ENCODE data around the gene PSORS1C2. TPM values are rescaled to one million over a fixed set of nuclear protein-coding genes. Genes with fewer than 3 reads are reported as not detected.

PSORS1C2 gene
- total RNA-seq, 1 donor from 2014 or later, result not detected

DNA sequence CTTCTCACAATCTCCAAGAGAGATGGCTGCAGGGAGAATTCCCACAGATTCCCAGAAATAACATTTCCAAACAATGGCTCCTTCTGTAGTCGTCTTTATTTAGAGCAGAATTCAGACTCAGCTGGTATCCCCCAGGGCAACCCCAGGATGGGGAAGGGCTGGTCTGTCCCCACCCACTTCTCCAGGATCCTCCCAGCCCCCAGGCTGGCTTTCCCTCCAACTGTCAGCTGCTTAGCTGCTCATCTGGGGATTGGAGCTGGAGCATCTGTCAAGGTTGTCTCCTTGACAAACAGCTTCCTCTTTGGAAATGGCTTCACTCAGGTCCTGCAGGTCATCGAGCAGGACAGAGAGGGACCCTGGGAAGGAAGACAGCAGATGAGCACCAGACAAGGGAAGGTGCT is 3.5 kb upstream of the PSORS1C2 start:
- intact Hi-C loops (cut with micrococcal nuclease), result no loop called here

- intact Hi-C loops (cut with micrococcal nuclease), result no loop called here
Measured at GRCh38 chr6:31140643-31141042, 1.8 kb upstream of the PSORS1C2 start.

DNA sequence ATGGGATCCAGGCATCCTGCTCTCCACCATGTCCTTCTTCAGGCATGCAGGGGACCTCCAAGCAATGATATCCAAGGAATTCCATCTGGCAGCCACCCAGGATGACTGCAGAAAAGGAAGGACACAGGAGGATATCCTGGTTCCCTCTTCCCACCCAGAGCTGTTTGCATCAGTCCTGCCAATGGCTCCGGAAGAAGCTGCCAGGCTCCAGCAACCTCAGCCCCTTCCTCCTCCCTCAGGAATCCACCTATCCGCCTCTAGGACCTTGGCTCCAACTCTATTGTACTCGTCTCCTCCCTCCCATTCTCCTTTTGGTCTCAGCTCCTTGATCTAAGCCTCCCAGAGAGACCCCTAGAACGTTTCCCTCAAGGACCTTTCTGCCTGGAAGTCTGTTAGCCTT is 733 bp upstream of the PSORS1C2 start:
- intact Hi-C loops (cut with micrococcal nuclease), result no loop called here

DNA sequence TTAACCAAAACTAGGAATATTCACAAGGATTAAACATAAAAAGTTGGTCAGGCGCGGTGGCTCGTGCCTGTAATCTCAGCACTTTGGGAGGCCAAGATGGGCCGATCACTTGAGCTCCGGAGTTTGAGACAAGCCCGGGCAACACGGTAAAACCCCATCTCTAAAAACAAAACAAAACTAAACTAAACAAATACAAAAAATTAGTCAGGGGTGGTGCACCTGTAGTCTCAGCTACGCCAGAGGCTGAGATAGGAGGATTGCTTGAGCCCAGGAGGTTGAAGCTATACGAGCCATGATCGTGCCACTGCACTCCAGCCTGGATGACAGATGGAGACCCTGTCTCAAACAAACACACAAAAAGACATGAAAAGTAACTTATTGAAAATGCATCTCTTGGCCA is 3.2 kb downstream of the PSORS1C2 start:
- intact Hi-C loops (cut with micrococcal nuclease), result no loop called here

DNA sequence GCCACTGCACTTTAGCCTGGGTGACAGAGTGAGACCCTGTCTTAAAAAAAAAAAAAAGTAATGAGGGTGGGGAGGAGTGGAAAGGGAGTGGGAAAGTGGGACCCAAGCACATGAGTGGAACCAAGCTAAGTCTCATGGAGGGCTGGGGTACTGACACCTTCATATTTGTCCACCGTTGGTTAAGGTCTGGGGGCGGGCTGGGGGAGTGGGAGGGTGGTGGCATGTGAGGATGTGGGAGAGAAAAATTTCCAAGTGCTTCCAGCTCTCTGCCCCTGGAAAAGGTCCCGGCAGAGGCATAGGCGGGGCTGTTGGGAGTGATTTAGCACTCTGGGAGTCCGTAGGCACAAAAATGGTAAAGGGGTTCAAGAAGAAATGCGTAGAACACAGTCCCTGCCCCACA is 6.1 kb downstream of the PSORS1C2 start:
- intact Hi-C loops (cut with micrococcal nuclease), result no loop called here

GRCh38 chr6:31131595-31131994 is 7.3 kb downstream of the PSORS1C2 start:
- intact Hi-C loops (cut with micrococcal nuclease), result no loop called here

DNA sequence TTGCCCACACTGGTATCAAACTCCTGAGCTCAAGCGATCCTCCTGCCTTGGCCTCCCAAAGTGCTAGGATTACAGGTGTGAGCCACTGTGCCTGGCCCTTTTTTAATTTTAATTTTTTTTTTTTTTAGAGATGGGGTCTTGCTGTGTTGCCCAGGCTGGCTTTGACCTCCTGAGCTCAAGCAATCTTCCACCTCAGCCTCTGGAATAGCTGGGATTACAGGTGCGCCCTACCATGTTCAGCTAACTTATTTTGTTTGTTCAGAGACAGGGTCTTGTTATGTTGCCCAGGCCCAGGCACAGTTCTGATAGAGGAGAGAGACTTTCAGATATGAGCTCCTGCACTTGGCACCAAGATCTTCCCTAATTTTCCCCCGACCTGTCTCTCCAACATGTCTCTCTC is 8.1 kb downstream of the PSORS1C2 start:
- intact Hi-C loops (cut with micrococcal nuclease), result no loop called here

GRCh38 chr6:31129130-31129529 is 9.7 kb downstream of the PSORS1C2 start:
- intact Hi-C loops (cut with micrococcal nuclease), result loop anchor here (2.0 kb wide), 1 partner anchor 64 kb away; no protein-coding TSS in a partner anchor

GRCh38 chr6:31128093-31128676 is 10.7 kb downstream of the PSORS1C2 start:
- intact Hi-C loops (cut with micrococcal nuclease), result loop anchor here (1.0 to 2.0 kb wide), 2 partner anchors 65 to 213 kb away; no protein-coding TSS in a partner anchor

DNA sequence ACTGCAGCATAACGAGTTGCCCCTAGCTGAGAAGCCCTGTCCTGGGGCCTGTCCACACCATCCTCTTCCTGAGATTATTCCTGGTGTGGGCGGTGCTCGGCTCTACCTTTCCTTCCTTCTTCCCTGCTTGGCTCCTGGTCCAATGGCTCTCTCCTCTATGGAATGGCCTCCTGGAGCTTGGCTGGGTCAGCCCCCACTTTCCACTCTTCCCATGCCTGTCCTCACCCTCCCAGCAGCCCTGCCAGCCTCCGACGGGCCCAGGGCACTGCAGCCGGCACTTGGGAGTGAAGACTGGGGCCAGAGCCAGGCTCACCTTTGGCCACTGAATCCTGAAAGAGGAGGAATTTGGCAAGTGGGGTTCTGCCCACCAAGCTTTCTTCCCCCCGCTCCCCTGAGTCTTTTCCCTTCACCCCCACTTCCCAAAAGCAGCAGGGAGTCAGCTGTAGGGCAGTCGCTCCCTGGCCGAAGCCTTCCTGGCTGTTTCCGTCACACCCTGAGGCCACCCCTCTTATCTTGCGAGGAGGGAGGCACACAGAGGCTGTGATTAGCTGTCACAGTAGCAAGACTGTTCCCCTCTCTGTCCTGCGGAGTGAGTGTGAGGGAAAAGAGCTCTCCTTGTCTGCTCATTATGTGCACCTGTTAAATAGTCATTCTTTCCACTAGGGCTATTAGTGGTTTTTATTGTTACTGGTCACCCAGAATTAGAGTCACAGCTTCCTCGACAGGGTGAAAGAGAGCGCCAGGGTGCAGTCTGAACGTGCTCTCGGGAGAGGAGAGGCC is 12.3 kb downstream of the PSORS1C2 start:
- intact Hi-C loops (cut with micrococcal nuclease), result no loop called here

DNA sequence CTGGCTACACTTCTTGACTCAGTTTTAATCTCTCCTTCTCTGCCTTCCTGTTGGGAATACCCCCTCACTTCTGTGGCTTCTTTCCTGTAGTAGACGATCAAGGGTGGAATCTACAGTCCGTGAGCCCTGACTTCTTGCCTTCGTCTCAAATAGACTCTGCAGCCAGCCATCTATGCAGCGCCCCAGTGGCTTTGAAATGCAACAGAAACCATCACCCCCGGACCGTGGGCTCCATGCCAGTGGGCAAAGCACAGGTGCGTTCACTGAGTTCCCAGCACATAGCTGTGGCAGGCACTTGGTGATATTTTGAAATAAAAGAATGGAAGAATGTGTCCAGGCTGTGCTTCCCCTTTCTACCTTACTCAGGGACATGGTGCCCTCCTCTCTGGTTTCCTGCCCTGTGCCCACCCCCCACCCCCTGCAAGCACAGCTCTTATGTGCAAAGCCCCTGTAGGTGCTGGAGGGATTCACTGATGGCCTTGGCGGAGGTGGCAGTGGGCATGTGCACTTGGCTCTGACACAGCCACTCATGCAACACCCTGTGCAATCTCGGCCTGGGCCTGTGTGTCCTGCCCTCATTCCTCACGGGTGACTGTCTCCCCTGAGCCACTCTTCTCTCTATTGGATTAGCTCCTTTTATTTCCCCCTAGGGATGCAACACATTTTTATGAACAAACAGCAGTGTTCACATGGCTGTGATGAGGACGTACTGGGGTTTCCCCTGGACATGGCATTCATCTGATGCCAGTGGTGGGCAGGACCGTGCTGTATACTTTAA is 13.1 kb downstream of the PSORS1C2 start:
- intact Hi-C loops (cut with micrococcal nuclease), result no loop called here

GRCh38 chr6:31125162-31125561 is 13.7 kb downstream of the PSORS1C2 start:
- intact Hi-C loops (cut with micrococcal nuclease), result no loop called here

GRCh38 chr6:31122791-31123706 is 15.8 kb downstream of the PSORS1C2 start:
- intact Hi-C loops (cut with micrococcal nuclease), result no loop called here

DNA sequence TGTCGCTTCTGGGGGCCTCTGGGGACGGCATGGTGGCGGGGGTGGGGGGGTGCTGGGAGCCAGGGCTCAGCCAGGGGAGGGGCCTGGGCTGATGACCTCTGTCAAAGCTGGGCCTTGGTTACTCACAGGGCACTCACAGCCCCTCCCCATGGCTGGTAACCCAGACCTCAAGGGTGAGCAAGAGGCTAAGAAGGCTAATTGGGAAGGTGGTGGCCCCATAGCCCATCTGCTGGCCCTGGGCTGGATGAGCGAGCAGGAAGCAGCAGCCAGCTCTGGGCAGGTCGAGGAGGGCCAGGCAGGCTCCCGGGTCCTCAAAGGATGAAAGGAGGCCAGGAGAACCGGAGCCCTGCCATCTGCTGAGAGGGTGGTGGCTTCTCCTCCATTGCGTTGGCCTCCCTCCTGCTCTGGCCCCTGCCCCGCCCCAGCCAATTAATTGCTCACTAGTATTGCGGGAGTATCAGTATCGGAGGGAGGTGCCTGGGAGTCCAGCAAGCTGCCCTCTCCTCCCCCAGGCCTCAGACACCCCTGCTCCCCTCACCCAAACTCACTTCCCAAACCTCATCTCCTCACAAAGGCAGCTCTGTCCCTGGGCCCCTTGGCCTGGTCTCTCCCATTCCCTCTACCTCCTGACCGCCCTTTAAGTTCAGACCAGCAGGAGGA is 17.6 kb downstream of the PSORS1C2 start:
- intact Hi-C loops (cut with micrococcal nuclease), result no loop called here

- intact Hi-C loops (cut with micrococcal nuclease), result no loop called here
Measured at GRCh38 chr6:31120151-31120915, 18.5 kb downstream of the PSORS1C2 start, which contains the start of gene CDSN. Gene CDSN (minus strand): TSS chr6:31120446. CDS start chr6:31120419, 27 bp downstream.

GRCh38 chr6:31118178-31118577 is 20.7 kb downstream of the PSORS1C2 start:
- intact Hi-C loops (cut with micrococcal nuclease), result no loop called here

DNA sequence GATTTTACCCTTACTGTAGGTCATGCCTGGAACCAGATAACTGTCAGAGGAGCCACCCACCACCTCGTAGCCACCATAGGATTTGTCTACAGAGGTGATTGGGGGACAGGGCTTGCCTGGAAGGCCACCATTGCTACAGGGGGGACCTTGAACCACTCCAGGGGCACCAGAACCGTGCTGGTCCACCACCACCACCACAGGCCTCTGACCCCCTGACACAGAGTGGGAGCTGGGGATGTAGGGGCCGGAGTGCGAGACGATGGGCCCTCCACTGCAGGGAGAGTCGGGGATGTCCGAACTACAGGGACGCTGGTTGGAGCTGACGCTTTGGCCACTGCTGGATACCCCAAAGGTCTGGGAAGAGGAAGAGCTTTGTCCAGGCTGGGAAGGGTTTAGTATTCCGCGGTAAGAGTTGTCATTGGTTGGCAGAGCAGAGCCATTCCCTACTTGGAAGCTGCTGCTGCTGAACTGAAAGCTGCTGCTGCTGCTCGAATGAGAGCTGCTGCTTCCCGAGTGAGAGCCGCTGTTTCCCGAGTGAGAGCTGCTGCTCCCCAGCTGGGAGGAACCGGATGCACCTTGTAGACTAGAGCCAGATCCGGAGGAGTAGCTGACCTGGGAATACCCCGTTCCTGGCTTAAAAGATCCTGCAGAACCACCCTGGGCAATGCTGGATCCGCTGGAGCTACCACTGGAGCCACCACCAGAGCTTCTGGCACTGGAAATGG is 22.0 kb downstream of the PSORS1C2 start:
- intact Hi-C loops (cut with micrococcal nuclease), result no loop called here

DNA sequence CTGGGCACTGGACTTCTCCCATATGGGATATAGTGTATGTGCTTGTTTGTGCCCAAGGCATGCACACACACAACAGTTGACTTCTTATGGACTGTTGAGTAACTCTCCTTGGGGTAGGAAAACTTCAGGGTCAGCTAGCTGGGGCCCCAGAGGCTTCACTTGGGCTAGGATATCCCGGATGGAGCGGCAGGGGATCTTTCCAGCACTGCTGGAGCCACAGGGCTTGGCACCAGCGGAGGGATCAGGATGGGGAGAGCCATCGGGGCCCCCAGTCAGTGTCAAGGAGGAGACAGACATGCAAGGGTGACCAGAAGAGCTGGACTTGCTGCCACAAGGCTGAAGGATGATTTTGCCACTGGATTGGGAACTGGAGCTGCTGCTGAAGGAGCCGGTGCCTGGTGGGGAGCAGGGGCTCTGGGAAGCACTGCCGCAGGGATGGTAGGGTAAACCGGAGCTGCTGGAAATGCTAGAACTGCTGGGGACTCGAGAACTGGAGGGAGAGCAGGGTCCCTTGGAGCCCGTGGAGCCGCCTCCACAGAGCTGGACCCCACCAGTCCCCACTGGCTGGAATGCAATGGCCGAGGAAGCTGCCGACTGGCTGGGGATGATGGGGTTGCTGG is 22.8 kb downstream of the PSORS1C2 start:
- intact Hi-C loops (cut with micrococcal nuclease), result no loop called here
